Gastroesophageal sphincter (tissue), 4 donors: ENCODE data around the gene BPIFB6. TPM values are rescaled to one million over a fixed set of nuclear protein-coding genes. Genes with fewer than 3 reads are reported as not detected.

Experiments used
- ATAC-seq: fragments of 150-250 bp; one replicate; pipeline ENCODE4 v1.9.1; 2016; ENCODE audit warnings: mild to moderate bottlenecking, moderate library complexity
- H3K27ac ChIP-seq, 4 donors: fragments of 200-600 bp; sonication (generic) in 3 of 4; 1 replicate in 3 of 4; 2 replicates in 1 of 4; pipeline ENCODE4 v1.5.1; 2016 to 2019
- H3K27me3 ChIP-seq: fragments of 200-600 bp; sonication (generic); one replicate; pipeline ENCODE4 v1.5.1; 2019
- H3K36me3 ChIP-seq, 2 donors: fragments of 200-600 bp; sonication (generic); one replicate each; pipeline ENCODE4 v1.5.1; 2019; ENCODE audit warnings: control low read depth in 1 of 2
- H3K4me1 ChIP-seq, 3 donors: fragments of 200-600 bp; sonication (generic); 1 replicate in 2 of 3; 2 replicates in 1 of 3; pipeline ENCODE4 v1.5.1; 2016 to 2019; ENCODE audit warnings: control low read depth in 2 of 3
- H3K4me3 ChIP-seq, 2 donors: fragments of 200-600 bp; sonication (generic); one replicate each; pipeline ENCODE4 v1.5.1; 2019; ENCODE audit warnings: mild to moderate bottlenecking in 1 of 2, moderate library complexity in 1 of 2
- H3K9me3 ChIP-seq, 3 donors: fragments of 200-600 bp; sonication (generic); one replicate each; pipeline ENCODE4 v1.5.1; 2017 to 2019; ENCODE audit warnings: control low read depth in 2 of 3
- EP300 ChIP-seq: sonication (generic); formaldehyde crosslinking; IDR thresholded peaks from one replicate; pipeline ENCODE4 v1.6.1; 2017; ENCODE audit warnings: antibody characterized with exemption, mild to moderate bottlenecking
- POLR2A ChIP-seq, 2 donors: fragments of 450-650 bp; IDR thresholded peaks; one replicate each; pipeline ENCODE4 v1.6.1; 2017; ENCODE audit warnings: antibody characterized with exemption in 2 of 2, mild to moderate bottlenecking in 2 of 2, moderate library complexity in 1 of 2
- POLR2AphosphoS5 ChIP-seq: sonication (generic); formaldehyde crosslinking; IDR thresholded peaks from one replicate; pipeline ENCODE4 v1.6.1; 2017; ENCODE audit warnings: antibody characterized with exemption
- WGBS, 2 donors: methylation state at CpG; one replicate each; pipeline ENCODE4 v1.1.5; 2018; ENCODE audit warnings: low coverage in 1 of 2; 5-methylcytosine and 5-hydroxymethylcytosine counted together
- total RNA-seq, 4 donors: library from RNA; depleted of rRNA; stranded (reverse); fragments of >200 nt; gene quantifications; one replicate each; pipeline ENCODE4 v1.1.0, GENCODE V29; 2016
- TF ChIP-seq, protein P1 (sequence below), 4 experiments: fragments of 200-600 bp in 2 of 4; fragments of 450-650 bp in 2 of 4; sonication (generic) in 1 of 4; IDR thresholded peaks; one replicate each; pipeline ENCODE4 v1.5.1; 2017 to 2019; ENCODE audit warnings: antibody characterized with exemption in 4 of 4, mild to moderate bottlenecking in 2 of 4, moderate library complexity in 2 of 4

Gene BPIFB6
- total RNA-seq, 4 donors from 2014 or later = not detected

DNA sequence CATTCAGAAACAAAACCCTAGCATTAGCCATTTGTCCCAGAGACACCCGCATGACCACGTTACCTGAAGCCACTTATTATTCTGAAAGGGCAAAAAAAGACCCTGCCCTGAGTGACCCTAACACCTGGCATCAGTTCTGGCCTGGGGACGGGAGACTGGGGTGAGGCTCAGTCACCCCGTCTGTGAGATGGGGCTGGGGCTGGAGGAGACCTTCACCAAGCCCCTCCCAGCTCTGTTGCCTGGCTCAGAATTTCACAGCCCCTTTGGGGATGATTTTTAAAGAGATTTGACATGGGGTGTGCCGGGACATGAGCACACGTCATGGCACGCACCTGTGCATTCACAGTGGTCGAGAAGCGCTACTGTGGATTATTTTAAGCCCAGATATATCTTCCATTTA is 1.4 kb upstream of the BPIFB6 start:
- H3K36me3 ChIP-seq = no peaks in the 10 kb centered on the region
- no peak overlapping the region for H3K27ac ChIP-seq
- H3K27me3 ChIP-seq = peaks cover 24% of the 10 kb centered on the region
- H3K4me3 ChIP-seq = no peak overlapping the region
- no peak for ATAC-seq
- TF ChIP-seq EP300 = no peak
- TF ChIP-seq, protein P1, sequence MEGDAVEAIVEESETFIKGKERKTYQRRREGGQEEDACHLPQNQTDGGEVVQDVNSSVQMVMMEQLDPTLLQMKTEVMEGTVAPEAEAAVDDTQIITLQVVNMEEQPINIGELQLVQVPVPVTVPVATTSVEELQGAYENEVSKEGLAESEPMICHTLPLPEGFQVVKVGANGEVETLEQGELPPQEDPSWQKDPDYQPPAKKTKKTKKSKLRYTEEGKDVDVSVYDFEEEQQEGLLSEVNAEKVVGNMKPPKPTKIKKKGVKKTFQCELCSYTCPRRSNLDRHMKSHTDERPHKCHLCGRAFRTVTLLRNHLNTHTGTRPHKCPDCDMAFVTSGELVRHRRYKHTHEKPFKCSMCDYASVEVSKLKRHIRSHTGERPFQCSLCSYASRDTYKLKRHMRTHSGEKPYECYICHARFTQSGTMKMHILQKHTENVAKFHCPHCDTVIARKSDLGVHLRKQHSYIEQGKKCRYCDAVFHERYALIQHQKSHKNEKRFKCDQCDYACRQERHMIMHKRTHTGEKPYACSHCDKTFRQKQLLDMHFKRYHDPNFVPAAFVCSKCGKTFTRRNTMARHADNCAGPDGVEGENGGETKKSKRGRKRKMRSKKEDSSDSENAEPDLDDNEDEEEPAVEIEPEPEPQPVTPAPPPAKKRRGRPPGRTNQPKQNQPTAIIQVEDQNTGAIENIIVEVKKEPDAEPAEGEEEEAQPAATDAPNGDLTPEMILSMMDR (IDR thresholded peaks at IDR 0.05) = no peak
- 74 to 80% methylated on average over 7 to 8 of the region's 9 CpGs for WGBS, 2 donors
- H3K4me1 ChIP-seq = no peaks in the 10 kb centered on the region
- H3K9me3 ChIP-seq = peaks cover 0 to 12% (median 0%) of the 10 kb centered on the region in 3 donors

DNA sequence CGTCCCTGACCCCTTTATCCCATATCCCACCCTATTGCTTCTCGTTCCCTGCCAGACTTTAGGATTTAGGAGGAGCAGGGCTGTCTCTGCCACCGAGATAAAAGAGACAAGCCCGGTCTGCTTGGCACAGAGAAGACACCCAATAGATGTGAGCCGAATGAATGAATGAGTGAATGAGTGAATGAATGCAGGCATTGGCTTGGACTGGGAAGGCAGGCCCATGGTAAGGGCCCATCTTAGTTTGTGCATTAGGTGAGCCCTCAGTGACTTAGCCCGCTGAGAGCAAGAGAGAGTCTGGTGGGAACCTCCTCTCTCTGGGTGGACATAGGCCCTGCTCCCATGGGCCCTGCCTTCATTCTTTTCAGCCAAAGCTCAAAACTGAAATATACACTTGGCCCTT is 879 bp upstream of the BPIFB6 start:
- H3K9me3 ChIP-seq = peaks cover 0 to 12% (median 0%) of the 10 kb centered on the region in 3 donors
- no peak for ATAC-seq
- TF ChIP-seq POLR2AphosphoS5 = no peak
- WGBS, 2 donors = 82 to 88% methylated on average over 1 to 4 of the region's 6 CpGs
- no peaks in the 10 kb centered on the region for H3K36me3 ChIP-seq
- H3K27ac ChIP-seq = no peak overlapping the region
- no peak overlapping the region for H3K4me3 ChIP-seq
- H3K4me1 ChIP-seq = no peaks in the 10 kb centered on the region
- peaks cover 24% of the 10 kb centered on the region for H3K27me3 ChIP-seq

DNA sequence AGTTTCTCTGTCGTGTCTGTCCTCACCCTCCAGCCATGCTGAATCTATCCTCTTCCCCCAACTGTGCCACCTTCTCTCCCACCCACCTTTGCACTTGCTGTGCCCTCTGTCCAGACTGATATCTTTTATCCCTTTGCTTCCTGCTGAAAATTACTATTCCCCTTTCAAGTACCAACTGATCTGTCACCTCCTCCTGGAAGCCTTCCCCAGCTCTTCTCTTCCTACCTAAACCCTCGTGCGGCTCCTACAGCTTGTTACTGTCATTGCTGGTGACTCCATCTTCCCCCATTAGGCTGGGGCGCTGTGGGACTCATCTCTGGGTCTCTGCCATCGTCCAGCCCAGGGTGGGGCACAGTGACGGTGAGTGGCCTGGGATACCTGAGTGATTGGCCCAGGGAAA is 1.1 kb downstream of the BPIFB6 start:
- Histone ChIP-seq H3K4me1 (no peaks in the 10 kb centered on the region), H3K36me3 (no peaks in the 10 kb centered on the region), H3K9me3 (peaks cover 0 to 12% (median 0%) of the 10 kb centered on the region in 3 donors), H3K4me3 (no peak overlapping the region), H3K27ac (no peak overlapping the region), H3K27me3 (peaks cover 27% of the 10 kb centered on the region)
- TF ChIP-seq, protein P1 (IDR thresholded peaks at IDR 0.05) = no peak
- TF ChIP-seq EP300 (no peak), POLR2AphosphoS5 (no peak)
- ATAC-seq = no peak
- 67 to 86% methylated on average over 1 to 3 of the region's 6 CpGs for WGBS, 2 donors

DNA sequence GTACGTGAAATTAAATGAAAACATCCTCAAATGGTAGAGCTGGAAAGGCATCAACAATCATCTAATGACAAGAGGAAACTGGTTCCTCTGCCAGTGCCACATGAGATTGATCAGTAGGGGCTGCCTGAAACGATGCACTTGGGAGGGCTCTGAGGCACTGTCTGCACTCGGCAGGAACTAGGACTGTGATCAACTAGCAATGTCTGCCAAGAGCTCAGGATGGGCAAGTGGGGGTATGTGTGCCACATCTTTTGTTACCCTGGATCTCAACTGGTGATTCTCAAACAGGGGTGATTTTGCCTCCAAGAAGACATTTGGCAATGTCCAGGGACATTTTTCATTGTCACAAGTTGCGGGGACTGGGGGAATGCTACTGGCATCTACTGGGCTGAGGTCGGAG is 1.9 kb downstream of the BPIFB6 start:
- Histone ChIP-seq H3K27me3 (peaks cover 19% of the 10 kb centered on the region), H3K9me3 (peaks cover 0 to 12% (median 0%) of the 10 kb centered on the region in 3 donors), H3K27ac (no peak overlapping the region), H3K36me3 (no peaks in the 10 kb centered on the region), H3K4me1 (no peaks in the 10 kb centered on the region), H3K4me3 (no peak overlapping the region)
- WGBS, 2 donors = 66% methylated on average over 5 of the region's 5 CpGs; no CpG with 5 or more reads in 1 of the 2 donors
- TF ChIP-seq POLR2AphosphoS5 (no peak), EP300 (no peak), POLR2A (IDR thresholded peaks at IDR 0.05) (no peak)
- TF ChIP-seq, protein P1 (IDR thresholded peaks at IDR 0.05) = no peak
- ATAC-seq = no peak

DNA sequence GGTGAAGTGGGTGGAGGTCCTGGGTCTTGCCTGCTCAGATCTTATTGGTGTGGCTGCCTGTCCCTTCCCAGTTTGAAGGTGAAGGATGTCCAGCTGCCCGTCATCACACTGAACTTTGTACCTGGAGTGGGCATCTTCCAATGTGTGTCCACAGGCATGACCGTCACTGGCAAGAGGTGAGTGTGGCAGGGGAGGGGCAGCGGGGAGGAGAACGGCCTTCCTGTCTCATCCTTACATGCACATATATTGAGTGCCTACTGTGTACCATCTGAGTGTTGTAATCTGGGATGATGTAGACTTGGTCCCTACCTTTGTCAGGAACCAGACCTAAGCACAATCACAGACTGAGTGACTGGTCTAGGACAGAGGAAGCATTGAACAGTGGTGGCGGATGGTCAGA is 2.7 kb downstream of the BPIFB6 start:
- Histone ChIP-seq H3K27ac (no peak overlapping the region), H3K9me3 (peaks cover 0 to 12% (median 0%) of the 10 kb centered on the region in 3 donors), H3K4me1 (no peaks in the 10 kb centered on the region), H3K4me3 (no peak overlapping the region), H3K36me3 (no peaks in the 10 kb centered on the region), H3K27me3 (peaks cover 13% of the 10 kb centered on the region)
- TF ChIP-seq, protein P1 (IDR thresholded peaks at IDR 0.05) = no peak
- TF ChIP-seq POLR2A (IDR thresholded peaks at IDR 0.05) = no peak
- no peak for TF ChIP-seq EP300
- no peak for TF ChIP-seq POLR2AphosphoS5
- WGBS, 2 donors = 72% methylated on average over 4 of the region's 5 CpGs; no CpG with 5 or more reads in 1 of the 2 donors
- ATAC-seq = no peak
